Measurements from ENCODE around the gene UBALD1.

GRCh38 chr16:4588961-4589360, 25.7 kb downstream of the UBALD1 start:
- TF ChIP-seq CTCF (IDR thresholded peaks at IDR 0.05) = no peak
- no peak for TF ChIP-seq EZH2phosphoT487 (IDR thresholded peaks at IDR 0.05)
